ENCODE data around the gene RSRC1.
"Not testable (repeated sequence)": the region's sequence is repeated elsewhere in the genome, so short reads cannot be mapped to it uniquely, and the experiment has no call there.

Gene RSRC1

GRCh38 chr3:158228942-158229341, 119.1 kb downstream of the RSRC1 start:
- DNase-seq (ENCODE audit: low read depth in 2 of 2): not testable (repeated sequence)

- no peak for DNase-seq (ENCODE audit: low read depth in 2 of 2)
These were observed 123.9 kb downstream of the RSRC1 start for GRCh38 chr3:158233791-158234190.

GRCh38 chr3:158244274-158244673, 134.4 kb downstream of the RSRC1 start:
- DNase-seq (ENCODE audit: low read depth in 2 of 2): no peak

- DNase-seq (ENCODE audit: low read depth in 2 of 2): no peak
These were observed 137.4 kb downstream of the RSRC1 start for GRCh38 chr3:158247288-158247687.

GRCh38 chr3:158248261-158248660, 138.4 kb downstream of the RSRC1 start:
- DNase-seq (ENCODE audit: low read depth in 2 of 2): no peak

GRCh38 chr3:158249183-158249582, 139.3 kb downstream of the RSRC1 start:
- DNase-seq (ENCODE audit: low read depth in 2 of 2): no peak

GRCh38 chr3:158258619-158259018, 148.7 kb downstream of the RSRC1 start:
- DNase-seq (ENCODE audit: low read depth in 2 of 2): no peak

- no peak for DNase-seq (ENCODE audit: low read depth in 2 of 2)
These were observed 150.5 kb downstream of the RSRC1 start for GRCh38 chr3:158260392-158260791.

- DNase-seq (ENCODE audit: low read depth in 2 of 2): no peak
These were observed 151.6 kb downstream of the RSRC1 start for GRCh38 chr3:158261371-158261991.

GRCh38 chr3:158264894-158265293, 155.0 kb downstream of the RSRC1 start:
- DNase-seq (ENCODE audit: low read depth in 2 of 2): no peak

GRCh38 chr3:158267015-158267414, 157.1 kb downstream of the RSRC1 start:
- no peak for DNase-seq (ENCODE audit: low read depth in 2 of 2)

- DNase-seq (ENCODE audit: low read depth in 2 of 2): no peak
These were observed 160.1 kb downstream of the RSRC1 start for GRCh38 chr3:158269942-158270341.

GRCh38 chr3:158272081-158272480, 162.2 kb downstream of the RSRC1 start:
- no peak for DNase-seq (ENCODE audit: low read depth in 2 of 2)

- DNase-seq (ENCODE audit: low read depth in 2 of 2): no peak
These were observed 163.8 kb downstream of the RSRC1 start for GRCh38 chr3:158273656-158274055.

- no peak for DNase-seq (ENCODE audit: low read depth in 2 of 2)
These were observed 168.3 kb downstream of the RSRC1 start for GRCh38 chr3:158278187-158278586.

- DNase-seq (ENCODE audit: low read depth in 2 of 2): no peak
These were observed 169.7 kb downstream of the RSRC1 start for GRCh38 chr3:158279609-158280008.

GRCh38 chr3:158295771-158296170, 185.9 kb downstream of the RSRC1 start:
- no peak for DNase-seq (ENCODE audit: low read depth in 2 of 2)

GRCh38 chr3:158297940-158298339, 188.1 kb downstream of the RSRC1 start:
- no peak for DNase-seq (ENCODE audit: low read depth in 2 of 2)

- DNase-seq (ENCODE audit: low read depth in 2 of 2): no peak
These were observed 198.5 kb downstream of the RSRC1 start for GRCh38 chr3:158308236-158308928.

- DNase-seq (ENCODE audit: low read depth in 2 of 2): no peak
These were observed 202.8 kb downstream of the RSRC1 start for GRCh38 chr3:158312560-158313141.

GRCh38 chr3:158313338-158313927, 203.5 kb downstream of the RSRC1 start:
- DNase-seq (ENCODE audit: low read depth in 2 of 2): no peak

GRCh38 chr3:158314426-158315357, 204.8 kb downstream of the RSRC1 start:
- no peak for DNase-seq (ENCODE audit: low read depth in 2 of 2)
